H1 (cell line): ENCODE results near the gene POLR2J. TPM values are rescaled to one million over a fixed set of nuclear protein-coding genes. Genes with fewer than 3 reads are reported as not detected.
A peak's percentile ranks its signal among the peaks of the same experiment; 100 is the strongest.

Source experiments
- CTCF ChIA-PET: fragments of 300-600 bp; sonication (Branson Sonifier 250); formaldehyde crosslinking; loops from one replicate; lab custom pipeline; 2021; ENCODE audit not compliant: partially characterized antibody; lab: Charles Lee
- POLR2A ChIA-PET: fragments of 300-600 bp; sonication (Branson Sonifier 250); formaldehyde crosslinking; loops from one replicate; lab custom pipeline; 2021; ENCODE audit warnings: inconsistent platforms; ENCODE audit not compliant: partially characterized antibody; lab: Charles Lee
- DNase-seq, 2 experiments: peaks; one replicate each; pipeline versions ENCODE4 v3.0.0 to v3.0.0-alpha.2; 2010 to 2022; ENCODE audit warnings: low spot score in 2 of 2, low read depth in 1 of 2, mixed read lengths in 1 of 2
- FAIRE-seq: peaks from 2 replicates; lab custom pipeline; 2011; peaks lifted over from hg19 to GRCh38; lab: Jason Lieb, UNC
- H2AFZ ChIP-seq: 2 replicates; pipeline ENCODE4 v1.8.1; 2012; ENCODE audit warnings: low read length, inconsistent platforms
- H2AK5ac ChIP-seq: 2 replicates; pipeline ENCODE4 v1.6.1; 2013; ENCODE audit warnings: low read depth, low read length
- H2BK120ac ChIP-seq: replicated peaks from 2 replicates; pipeline ENCODE3; 2013; ENCODE audit warnings: low read depth, low read length, inconsistent platforms
- H2BK12ac ChIP-seq: 2 replicates; pipeline ENCODE4 v1.6.1; 2013; ENCODE audit warnings: low read depth, low read length
- H2BK15ac ChIP-seq: 2 replicates; pipeline ENCODE4 v1.6.1; 2013; ENCODE audit warnings: low read length
- H2BK20ac ChIP-seq: 2 replicates; pipeline ENCODE4 v1.6.1; 2013; ENCODE audit warnings: low read length
- H2BK5ac ChIP-seq: 2 replicates; pipeline ENCODE4 v1.6.1; 2013; ENCODE audit warnings: low read depth, low read length
- H3K14ac ChIP-seq: 2 replicates; pipeline ENCODE4 v1.6.1; 2013; ENCODE audit warnings: inconsistent platforms; ENCODE audit not compliant: insufficient read length
- H3K18ac ChIP-seq: 2 replicates; pipeline ENCODE4 v1.6.1; 2013; ENCODE audit warnings: low read length; ENCODE audit errors: extremely low read depth
- H3K23ac ChIP-seq: 2 replicates; pipeline ENCODE4 v1.6.1; 2013; ENCODE audit warnings: inconsistent platforms; ENCODE audit not compliant: insufficient read length
- H3K23me2 ChIP-seq: 2 replicates; pipeline ENCODE4 v1.6.1; 2013; ENCODE audit warnings: low read depth, low read length
- H3K27ac ChIP-seq: 2 replicates; pipeline ENCODE4 v1.6.1; 2011; ENCODE audit warnings: low read depth, low read length, inconsistent platforms
- H3K27me3 ChIP-seq, 4 experiments: replicated peaks in 1 of 4; 1 replicate in 1 of 4; 2 replicates in 3 of 4; pipeline versions ENCODE4 v1.6.1 to v1.8.1; 2011 to 2013; ENCODE audit warnings: low read length in 3 of 4, mild to moderate bottlenecking in 3 of 4, inconsistent platforms in 2 of 4, mixed read lengths in 2 of 4, moderate library complexity in 1 of 4; ENCODE audit not compliant: control insufficient read depth in 3 of 4, insufficient read depth in 3 of 4; ENCODE audit errors: extremely low read depth in 1 of 4
- H3K36me3 ChIP-seq, 4 experiments: 2 replicates each; pipeline versions ENCODE4 v1.6.1 to v1.8.1; 2011 to 2013; ENCODE audit warnings: mild to moderate bottlenecking in 4 of 4, low read length in 3 of 4, moderate library complexity in 2 of 4, control low read depth in 1 of 4, inconsistent platforms in 1 of 4; ENCODE audit not compliant: insufficient read depth in 4 of 4, control insufficient read depth in 2 of 4
- H3K4ac ChIP-seq: replicated peaks from 2 replicates; pipeline ENCODE3; 2013; ENCODE audit warnings: low read length, low read depth, mixed read lengths, inconsistent platforms; ENCODE audit not compliant: insufficient read length
- H3K4me1 ChIP-seq, 4 experiments: replicated peaks in 1 of 4; 1 replicate in 1 of 4; 2 replicates in 3 of 4; pipeline versions ENCODE4 v1.6.1 to v1.8.1; 2011 to 2013; ENCODE audit warnings: low read length in 3 of 4, inconsistent platforms in 2 of 4, mixed read lengths in 1 of 4; ENCODE audit not compliant: insufficient read depth in 4 of 4, control insufficient read depth in 3 of 4
- H3K4me2 ChIP-seq, 2 experiments: 2 replicates each; pipeline versions ENCODE4 v1.6.1 to v1.8.1; 2011 to 2013; ENCODE audit warnings: low read depth in 2 of 2, low read length in 2 of 2, control low read depth in 1 of 2, inconsistent platforms in 1 of 2, mild to moderate bottlenecking in 1 of 2; ENCODE audit not compliant: insufficient read depth in 1 of 2
- H3K4me3 ChIP-seq, 4 experiments: fragments of 200-600, 300-600 bp in 1 of 4; sonication (generic), shearing (Covaris generic), sonication (Bioruptor Twin) in 1 of 4; 2 replicates each; pipeline versions ENCODE4 v1.5.1 to v1.8.1; 2011 to 2016; ENCODE audit warnings: low read length in 4 of 4, low read depth in 3 of 4, control low read depth in 2 of 4, inconsistent platforms in 2 of 4, mild to moderate bottlenecking in 2 of 4, mixed read lengths in 1 of 4, moderate library complexity in 1 of 4; ENCODE audit not compliant: insufficient read depth in 2 of 4; ENCODE audit errors: extremely low read depth in 1 of 4
- H3K56ac ChIP-seq: replicated peaks from 2 replicates; pipeline ENCODE3; 2013; ENCODE audit warnings: low read depth, mild to moderate bottlenecking, mixed read lengths, low read length, inconsistent platforms; ENCODE audit not compliant: insufficient read length
- H3K79me1 ChIP-seq: 2 replicates; pipeline ENCODE4 v1.6.1; 2013; ENCODE audit warnings: low read depth, low read length, control low read depth
- H3K79me2 ChIP-seq, 2 experiments: 2 replicates each; pipeline versions ENCODE4 v1.6.1 to v1.8.1; 2012 to 2013; ENCODE audit warnings: low read length in 2 of 2, mild to moderate bottlenecking in 2 of 2, inconsistent platforms in 1 of 2; ENCODE audit not compliant: insufficient read depth in 2 of 2, control insufficient read depth in 1 of 2
- H3K9ac ChIP-seq, 4 experiments: replicated peaks in 1 of 4; 1 replicate in 1 of 4; 2 replicates in 3 of 4; pipeline versions ENCODE4 v1.6.1 to v1.8.1; 2011 to 2013; ENCODE audit warnings: low read depth in 3 of 4, low read length in 3 of 4, control low read depth in 2 of 4, mild to moderate bottlenecking in 2 of 4, moderate library complexity in 2 of 4, inconsistent platforms in 1 of 4; ENCODE audit errors: extremely low read depth in 1 of 4
- H3K9me3 ChIP-seq, 2 experiments: 2 replicates each; pipeline versions ENCODE4 v1.6.1 to v1.8.1; 2012 to 2013; ENCODE audit warnings: mild to moderate bottlenecking in 2 of 2, moderate library complexity in 2 of 2, control low read depth in 1 of 2, inconsistent platforms in 1 of 2, low read depth in 1 of 2, low read length in 1 of 2, mixed read lengths in 1 of 2; ENCODE audit not compliant: insufficient read depth in 2 of 2
- H4K20me1 ChIP-seq, 2 experiments: replicated peaks in 1 of 2; 2 replicates each; pipeline versions ENCODE3 to v1.8.1; 2011 to 2013; ENCODE audit warnings: inconsistent platforms in 2 of 2, low read length in 2 of 2, mild to moderate bottlenecking in 1 of 2; ENCODE audit not compliant: insufficient read depth in 2 of 2, control insufficient read depth in 1 of 2
- H4K5ac ChIP-seq: 2 replicates; pipeline ENCODE4 v1.6.1; 2013; ENCODE audit warnings: low read length, low read depth, mixed read lengths, inconsistent platforms; ENCODE audit not compliant: insufficient read length
- H4K8ac ChIP-seq: 2 replicates; pipeline ENCODE4 v1.8.0; 2013; ENCODE audit warnings: mild to moderate bottlenecking, moderate library complexity, low read length, inconsistent platforms; ENCODE audit not compliant: insufficient read depth; ENCODE audit errors: extremely low read depth
- H4K91ac ChIP-seq: replicated peaks from 2 replicates; pipeline ENCODE3; 2013; ENCODE audit warnings: low read length, mixed read lengths, inconsistent platforms; ENCODE audit not compliant: insufficient read length
- MAX ChIP-seq: IDR thresholded peaks from 2 replicates; pipeline ENCODE4 v1.6.1; 2012; ENCODE audit warnings: inconsistent platforms
- RXRA ChIP-seq: IDR thresholded peaks from 2 replicates; pipeline ENCODE4 v1.6.1; 2011; ENCODE audit warnings: low read depth, mild to moderate bottlenecking, low read length, moderate library complexity; ENCODE audit not compliant: insufficient read depth
- WGBS, 2 experiments: shearing (Covaris generic) in 1 of 2; methylation state at CpG; one replicate each; pipeline versions ENCODE4 v1.1.6 to v1.1.7; 2013 to 2015; ENCODE audit warnings: low lambda C conversion rate in 2 of 2, mixed read lengths in 2 of 2, inconsistent platforms in 1 of 2, low coverage in 1 of 2, missing lambda C conversion rate in 1 of 2; ENCODE audit not compliant: insufficient replicate concordance in 2 of 2, insufficient coverage in 1 of 2, insufficient read length in 1 of 2; ENCODE audit errors: extremely low coverage in 1 of 2, missing lambda C conversion rate in 1 of 2; 5-methylcytosine and 5-hydroxymethylcytosine counted together
- polyA plus RNA-seq, 7 experiments: library from polyadenylated mRNA; depleted of rRNA in 3 of 7; stranded (reverse) in 5 of 7; unstranded in 2 of 7; fragments of >200 nt in 5 of 7; fragments of 200-250 nt in 2 of 7; gene quantifications; 1 replicate in 5 of 7; 2 replicates in 1 of 7; 4 replicates in 1 of 7; pipeline versions ENCODE4 v1.2.1 to v1.2.3, GENCODE V29; 2011 to 2013; ENCODE audit warnings: missing spikeins in 2 of 7, mixed read lengths in 2 of 7
- total RNA-seq: library from RNA; stranded (reverse); fragmentation: NEBNext Ultra II Directional; extraction: Animal tissue kit (Norgen Biotek cat#: 25700); gene quantifications from 2 replicates; pipeline ENCODE4 v1.2.1, GENCODE V29; 2021

The POLR2J gene
- total and polyA plus RNA-seq, 2 of the 8 experiments (the other 6 are each of a cell fraction or from before 2014, with no cell fraction given): 54.1 to 113 TPM

DNA sequence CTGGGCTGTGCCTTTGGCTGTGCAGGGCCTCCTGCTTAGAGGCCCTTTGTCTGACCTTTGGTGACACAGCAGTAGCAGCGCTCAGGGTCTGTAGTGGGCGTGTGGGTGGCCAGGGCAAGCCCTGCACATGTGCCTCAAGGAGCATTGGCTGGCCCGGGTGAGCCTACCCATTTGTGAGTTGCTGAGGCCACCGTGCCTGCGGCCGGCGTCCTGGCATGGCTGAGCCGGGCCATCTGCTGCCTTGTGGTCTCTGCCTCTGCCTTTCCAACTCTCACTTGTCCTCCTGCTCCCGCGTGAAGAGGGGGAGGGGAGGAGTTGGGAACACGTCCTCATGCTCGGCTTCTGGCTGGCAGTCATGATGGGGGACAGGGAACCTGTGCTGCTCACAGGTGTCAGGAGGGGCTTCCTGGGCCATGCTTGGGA is 54.6 kb downstream of the POLR2J start:
- Histone ChIP-seq H4K91ac (no peak overlapping the region), H3K4me3 (no peak overlapping the region), H3K4me1 (peaks cover 0 to 14% (median 1%) of the 10 kb centered on the region in 4 experiments; a peak in 2 of 7 replicates), H2AK5ac (no peak overlapping the region), H3K36me3 (peaks cover 2 to 14% (median 7%) of the 10 kb centered on the region in 4 experiments; a peak in 6 of 8 replicates), H3K56ac (no peak overlapping the region), H2BK5ac (peak overlapping the region; percentile 63; the same call in 1 of the 2 replicates), H3K9ac (no peak overlapping the region; a peak in 2 of 7 replicates), H3K79me1 (no peaks in the 10 kb centered on the region; the same call in 1 of the 2 replicates), H2BK15ac (no peak overlapping the region), H2BK20ac (no peak overlapping the region), H3K27ac (peak overlapping the region; percentile 53; the same call in 1 of the 2 replicates), H3K27me3 (no peaks in the 10 kb centered on the region), H3K9me3 (no peaks in the 10 kb centered on the region), H4K5ac (no peak overlapping the region), H3K79me2 (no peaks in the 10 kb centered on the region), H4K20me1 (peaks cover 3 to 9% of the 10 kb centered on the region in 2 experiments), H3K4ac (no peak overlapping the region), H3K23ac (no peak overlapping the region), H2AFZ (no peak overlapping the region), H3K18ac (peak overlapping the region; percentile 15; the same call in 1 of the 2 replicates), H4K8ac (no peak overlapping the region; the same call in 1 of the 2 replicates), H3K4me2 (no peak overlapping the region), H2BK12ac (0 out of 2 replicates have a peak overlapping the region, but pooled peaks have one; percentile 27), H3K23me2 (no peaks in the 10 kb centered on the region), H3K14ac (no peak overlapping the region), H2BK120ac (no peak overlapping the region)
- no peak for TF ChIP-seq RXRA
- TF ChIP-seq MAX: peak; percentile 45; the same call in 1 of the 2 replicates
- CTCF ChIA-PET: interaction anchor here (0.9 to 3.6 kb wide), 3 partner anchors 11 to 28 kb away, joined by 3 to 12 read pairs (median 11); partner anchors contain the start of gene PRKRIP1
- DNase-seq (no peak), FAIRE-seq (no peak)
- 80% methylated on average over 12 of the region's 12 CpGs; no CpG with 5 or more reads in 1 of the 2 experiments for WGBS, 2 experiments
- POLR2A ChIA-PET: interaction anchor here (0.9 to 9.5 kb wide), 6 partner anchors 10 to 47 kb away, joined by 3 to 49 read pairs (median 3); partner anchors contain the start of gene ORAI2
